Neural progenitor cell (in vitro differentiated cells): ENCODE measurements around the gene ALDH3B1. TPM values are rescaled to one million over a fixed set of nuclear protein-coding genes. Genes with fewer than 3 reads are reported as not detected.
A peak's percentile ranks its signal among the peaks of the same experiment; 100 is the strongest.

Experiments used
- DNase-seq: peaks from one replicate; pipeline ENCODE4 v3.0.0-alpha.2; 2016; ENCODE audit warnings: low spot score
- H2AFZ ChIP-seq: fragments of 200-600 bp; sonication (generic); replicated peaks from 2 replicates; pipeline ENCODE4 v1.6.1; 2016; ENCODE audit warnings: antibody characterized with exemption
- H3F3A ChIP-seq: fragments of 200-600 bp; sonication (generic); 2 replicates; pipeline ENCODE4 v1.6.1; 2016; ENCODE audit warnings: antibody characterized with exemption, low read depth
- H3K27ac ChIP-seq: fragments of 200-600 bp; sonication (generic); 2 replicates; pipeline ENCODE4 v1.5.1; 2016; ENCODE audit warnings: mild to moderate bottlenecking
- H3K27me3 ChIP-seq: fragments of 200-600 bp; sonication (generic); 2 replicates; pipeline ENCODE4 v1.6.1; 2016; ENCODE audit warnings: mild to moderate bottlenecking, moderate library complexity
- H3K36me3 ChIP-seq: fragments of 200-600 bp; sonication (generic); 2 replicates; pipeline ENCODE4 v1.5.1; 2016
- H3K4me1 ChIP-seq: fragments of 200-600 bp; sonication (generic); 2 replicates; pipeline ENCODE4 v1.6.1; 2016; ENCODE audit warnings: mixed run types
- H3K4me2 ChIP-seq: fragments of 200-600 bp; sonication (generic); 2 replicates; pipeline ENCODE4 v1.6.1; 2016
- H3K4me3 ChIP-seq: fragments of 200-600 bp; sonication (generic); 2 replicates; pipeline ENCODE4 v1.5.1; 2016
- H3K79me2 ChIP-seq: fragments of 200-600 bp; sonication (generic); 2 replicates; pipeline ENCODE4 v1.6.1; 2016; ENCODE audit warnings: low read depth
- H3K9ac ChIP-seq: fragments of 200-600 bp; sonication (generic); 2 replicates; pipeline ENCODE4 v1.6.1; 2016
- H3K9me3 ChIP-seq: fragments of 200-600 bp; sonication (generic); 2 replicates; pipeline ENCODE4 v1.5.1; 2016; ENCODE audit warnings: low read depth
- H4K20me1 ChIP-seq: fragments of 200-600 bp; sonication (generic); 2 replicates; pipeline ENCODE4 v1.6.1; 2016; ENCODE audit warnings: low read depth
- H3K27ac Mint-ChIP-seq: 3 replicates; pipeline ENCODE4 v1.8.0; 2021; ENCODE audit warnings: mixed read lengths
- H3K27me3 Mint-ChIP-seq: 2 replicates; pipeline ENCODE4 v1.8.0; 2022; ENCODE audit warnings: low read depth, mild to moderate bottlenecking, inconsistent platforms, moderate library complexity, mixed read lengths; ENCODE audit not compliant: insufficient read depth
- H3K36me3 Mint-ChIP-seq: 3 replicates; pipeline ENCODE4 v1.8.0; 2021; ENCODE audit warnings: mixed read lengths
- H3K4me1 Mint-ChIP-seq: 3 replicates; pipeline ENCODE4 v1.8.0; 2021; ENCODE audit warnings: mixed read lengths
- H3K4me3 Mint-ChIP-seq: 3 replicates; pipeline ENCODE4 v1.8.0; 2021; ENCODE audit warnings: mild to moderate bottlenecking, moderate library complexity, mixed read lengths
- H3K9me3 Mint-ChIP-seq: 3 replicates; pipeline ENCODE4 v1.8.0; 2020; ENCODE audit warnings: mixed read lengths
- EZH2 ChIP-seq: fragments of 200-600 bp; sonication (generic); IDR thresholded peaks from 2 replicates; pipeline ENCODE4 v1.6.1; 2017; ENCODE audit warnings: antibody characterized with exemption, mild to moderate bottlenecking, moderate library complexity
- EZH2phosphoT487 ChIP-seq: fragments of 200-600 bp; sonication (generic); IDR thresholded peaks from 2 replicates; pipeline ENCODE4 v1.6.1; 2017; ENCODE audit warnings: antibody characterized with exemption
- total RNA-seq: library from RNA; depleted of rRNA; stranded (reverse); fragments of >200 nt; gene quantifications from 2 replicates; pipeline ENCODE4 v1.2.3, GENCODE V29; 2015; ENCODE audit warnings: low replicate concordance
- TF ChIP-seq, protein P1 (sequence below): fragments of 200-600 bp; sonication (generic); IDR thresholded peaks from 2 replicates; pipeline ENCODE4 v1.5.1; 2017; ENCODE audit warnings: antibody characterized with exemption, mild to moderate bottlenecking

ALDH3B1 gene
- total RNA-seq, 1 donor from 2014 or later: not detected

DNA sequence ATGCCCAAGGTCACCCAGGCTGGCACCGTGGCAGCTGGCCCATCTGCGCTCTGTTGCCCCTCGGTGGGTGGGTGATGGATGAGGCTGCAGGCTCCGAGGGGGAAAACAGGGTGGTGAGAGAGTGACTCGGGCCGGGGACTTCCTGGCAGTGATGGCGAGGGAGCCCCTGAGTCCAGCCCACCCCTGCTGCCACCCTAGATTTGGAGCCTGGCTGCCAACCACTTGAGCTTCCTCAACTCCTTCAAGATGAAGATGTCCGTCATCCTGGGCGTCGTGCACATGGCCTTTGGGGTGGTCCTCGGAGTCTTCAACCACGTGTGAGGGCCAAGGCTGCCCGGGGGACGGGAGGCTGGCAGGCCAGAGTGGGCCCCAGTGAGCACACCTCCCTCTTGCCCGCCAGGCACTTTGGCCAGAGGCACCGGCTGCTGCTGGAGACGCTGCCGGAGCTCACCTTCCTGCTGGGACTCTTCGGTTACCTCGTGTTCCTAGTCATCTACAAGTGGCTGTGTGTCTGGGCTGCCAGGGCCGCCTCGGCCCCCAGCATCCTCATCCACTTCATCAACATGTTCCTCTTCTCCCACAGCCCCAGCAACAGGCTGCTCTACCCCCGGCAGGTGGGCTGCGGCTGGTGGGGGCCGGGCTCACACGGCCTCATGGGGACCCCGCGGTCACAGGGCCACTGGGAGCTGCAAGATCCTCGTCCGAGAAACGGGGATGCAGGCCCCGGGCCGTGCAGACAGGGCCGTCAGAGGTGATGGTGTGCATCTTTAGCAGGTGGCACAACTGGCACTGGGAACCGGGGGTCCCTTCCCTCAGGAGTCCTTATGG, 38.8 kb downstream of the ALDH3B1 start:
- no peak for DNase-seq
- H3K27me3 ChIP-seq: no peaks in the 10 kb centered on the region
- no peak overlapping the region for H3K27ac ChIP-seq
- H3K4me1 ChIP-seq: peaks cover 3% of the 10 kb centered on the region
- H3F3A ChIP-seq: no peaks in the 10 kb centered on the region
- Mint-ChIP-seq H3K27me3 (peaks cover 5% of the 10 kb centered on the region), H3K9me3 (no peaks in the 10 kb centered on the region), H3K27ac (no peak overlapping the region), H3K4me1 (peaks cover 17% of the 10 kb centered on the region), H3K36me3 (peaks cover 3% of the 10 kb centered on the region), H3K4me3 (no peak overlapping the region)
- H2AFZ ChIP-seq: no peak overlapping the region
- H3K4me3 ChIP-seq: no peak overlapping the region
- no peak overlapping the region for H3K4me2 ChIP-seq
- no peak overlapping the region for H3K9ac ChIP-seq
- TF ChIP-seq EZH2phosphoT487 (no peak), EZH2 (no peak)
- TF ChIP-seq, protein P1, sequence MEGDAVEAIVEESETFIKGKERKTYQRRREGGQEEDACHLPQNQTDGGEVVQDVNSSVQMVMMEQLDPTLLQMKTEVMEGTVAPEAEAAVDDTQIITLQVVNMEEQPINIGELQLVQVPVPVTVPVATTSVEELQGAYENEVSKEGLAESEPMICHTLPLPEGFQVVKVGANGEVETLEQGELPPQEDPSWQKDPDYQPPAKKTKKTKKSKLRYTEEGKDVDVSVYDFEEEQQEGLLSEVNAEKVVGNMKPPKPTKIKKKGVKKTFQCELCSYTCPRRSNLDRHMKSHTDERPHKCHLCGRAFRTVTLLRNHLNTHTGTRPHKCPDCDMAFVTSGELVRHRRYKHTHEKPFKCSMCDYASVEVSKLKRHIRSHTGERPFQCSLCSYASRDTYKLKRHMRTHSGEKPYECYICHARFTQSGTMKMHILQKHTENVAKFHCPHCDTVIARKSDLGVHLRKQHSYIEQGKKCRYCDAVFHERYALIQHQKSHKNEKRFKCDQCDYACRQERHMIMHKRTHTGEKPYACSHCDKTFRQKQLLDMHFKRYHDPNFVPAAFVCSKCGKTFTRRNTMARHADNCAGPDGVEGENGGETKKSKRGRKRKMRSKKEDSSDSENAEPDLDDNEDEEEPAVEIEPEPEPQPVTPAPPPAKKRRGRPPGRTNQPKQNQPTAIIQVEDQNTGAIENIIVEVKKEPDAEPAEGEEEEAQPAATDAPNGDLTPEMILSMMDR: no peak
- H3K9me3 ChIP-seq: no peaks in the 10 kb centered on the region
- no peaks in the 10 kb centered on the region for H4K20me1 ChIP-seq
- no peaks in the 10 kb centered on the region for H3K79me2 ChIP-seq
- H3K36me3 ChIP-seq: no peaks in the 10 kb centered on the region

DNA sequence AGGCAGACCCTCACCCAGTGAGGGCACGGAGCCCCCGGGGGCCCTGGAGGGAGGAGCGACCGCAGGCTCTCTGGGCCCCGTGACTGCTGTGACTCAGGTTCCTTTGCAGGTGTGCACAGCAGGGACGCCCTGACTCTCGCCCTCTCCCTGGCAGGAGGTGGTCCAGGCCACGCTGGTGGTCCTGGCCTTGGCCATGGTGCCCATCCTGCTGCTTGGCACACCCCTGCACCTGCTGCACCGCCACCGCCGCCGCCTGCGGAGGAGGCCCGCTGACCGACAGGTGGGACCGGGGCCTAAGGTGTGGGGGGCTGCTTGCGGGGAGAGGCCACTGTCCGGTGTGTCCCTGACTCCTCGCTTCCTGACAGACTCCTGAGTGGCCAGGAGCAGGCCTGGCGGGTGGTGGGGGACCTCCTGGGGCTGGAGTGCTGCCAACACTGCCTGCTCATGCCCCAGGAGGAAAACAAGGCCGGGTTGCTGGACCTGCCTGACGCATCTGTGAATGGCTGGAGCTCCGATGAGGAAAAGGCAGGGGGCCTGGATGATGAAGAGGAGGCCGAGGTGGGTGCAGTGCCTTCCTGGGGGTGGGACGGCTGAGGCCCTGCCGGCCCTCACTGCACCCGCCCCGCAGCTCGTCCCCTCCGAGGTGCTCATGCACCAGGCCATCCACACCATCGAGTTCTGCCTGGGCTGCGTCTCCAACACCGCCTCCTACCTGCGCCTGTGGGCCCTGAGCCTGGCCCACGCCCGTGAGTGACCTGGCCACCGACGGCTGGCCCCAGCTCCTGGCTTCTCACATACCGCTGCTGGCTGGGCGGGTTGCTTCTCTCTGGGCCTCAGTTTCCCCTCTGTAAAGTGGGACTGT, 39.6 kb downstream of the ALDH3B1 start:
- no peaks in the 10 kb centered on the region for H3K27me3 ChIP-seq
- Mint-ChIP-seq H3K4me1 (peaks cover 17% of the 10 kb centered on the region), H3K27me3 (peaks cover 5% of the 10 kb centered on the region), H3K36me3 (peaks cover 3% of the 10 kb centered on the region), H3K4me3 (no peak overlapping the region), H3K9me3 (no peaks in the 10 kb centered on the region), H3K27ac (no peak overlapping the region)
- H3K9ac ChIP-seq: no peak overlapping the region
- no peaks in the 10 kb centered on the region for H3K9me3 ChIP-seq
- peaks cover 3% of the 10 kb centered on the region for H3K4me1 ChIP-seq
- H3K79me2 ChIP-seq: no peaks in the 10 kb centered on the region
- no peaks in the 10 kb centered on the region for H3F3A ChIP-seq
- no peak overlapping the region for H2AFZ ChIP-seq
- H3K4me2 ChIP-seq: no peak overlapping the region
- H4K20me1 ChIP-seq: no peaks in the 10 kb centered on the region
- DNase-seq: no peak
- no peak overlapping the region for H3K27ac ChIP-seq
- H3K36me3 ChIP-seq: no peaks in the 10 kb centered on the region
- H3K4me3 ChIP-seq: no peak overlapping the region
- TF ChIP-seq EZH2 (no peak), EZH2phosphoT487 (no peak)
- TF ChIP-seq, protein P1: no peak

DNA sequence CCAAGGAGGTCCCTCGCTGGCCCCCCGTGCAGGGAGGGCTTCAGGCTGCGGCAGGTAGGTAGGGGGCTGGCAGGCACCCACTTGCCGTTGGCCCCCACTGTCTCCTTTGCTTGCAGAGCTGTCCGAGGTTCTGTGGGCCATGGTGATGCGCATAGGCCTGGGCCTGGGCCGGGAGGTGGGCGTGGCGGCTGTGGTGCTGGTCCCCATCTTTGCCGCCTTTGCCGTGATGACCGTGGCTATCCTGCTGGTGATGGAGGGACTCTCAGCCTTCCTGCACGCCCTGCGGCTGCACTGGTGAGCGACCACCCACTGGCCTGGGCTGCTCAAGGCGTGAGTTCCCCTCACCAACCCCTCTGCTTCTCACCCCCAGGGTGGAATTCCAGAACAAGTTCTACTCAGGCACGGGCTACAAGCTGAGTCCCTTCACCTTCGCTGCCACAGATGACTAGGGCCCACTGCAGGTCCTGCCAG, 40.3 kb downstream of the ALDH3B1 start:
- DNase-seq: no peak
- Histone ChIP-seq H3K9ac (no peak overlapping the region), H3K27ac (no peak overlapping the region), H3K4me2 (no peak overlapping the region), H3K4me3 (no peak overlapping the region), H3K36me3 (no peaks in the 10 kb centered on the region), H3K9me3 (no peaks in the 10 kb centered on the region), H4K20me1 (no peaks in the 10 kb centered on the region), H3K27me3 (no peaks in the 10 kb centered on the region), H3K4me1 (peaks cover 3% of the 10 kb centered on the region), H3F3A (no peaks in the 10 kb centered on the region), H2AFZ (no peak overlapping the region), H3K79me2 (no peaks in the 10 kb centered on the region)
- TF ChIP-seq, protein P1: no peak
- no peak for TF ChIP-seq EZH2phosphoT487
- no peak for TF ChIP-seq EZH2
- Mint-ChIP-seq H3K27me3 (peaks cover 5% of the 10 kb centered on the region), H3K36me3 (peaks cover 3% of the 10 kb centered on the region), H3K27ac (peak overlapping the region; percentile 90), H3K9me3 (no peaks in the 10 kb centered on the region), H3K4me1 (peaks cover 17% of the 10 kb centered on the region), H3K4me3 (no peak overlapping the region)
